Forelimb muscle (tissue), 1 donor: ENCODE results near the gene MOBP. TPM values are rescaled to one million over a fixed set of nuclear protein-coding genes. Genes with fewer than 3 reads are reported as not detected.
"Not testable (repeated sequence)": the region's sequence is repeated elsewhere in the genome, so short reads cannot be mapped to it uniquely, and the experiment has no call there.

ENCODE experiments used
- DNase-seq: peaks from one replicate; pipeline ENCODE4 v3.0.0-alpha.2; 2013; ENCODE audit warnings: low read depth
- polyA plus RNA-seq: library from polyadenylated mRNA; unstranded; fragments of 120-200 nt; gene quantifications from one replicate; pipeline ENCODE4 v1.2.1, GENCODE V29; 2013; ENCODE audit not compliant: insufficient read length

The MOBP gene
- polyA plus RNA-seq: 0.09 TPM

- DNase-seq: no peak
These were observed at the start of gene MOBP for GRCh38 chr3:39467394-39468107. TSS of gene MOBP (plus strand) at chr3:39467680. CDS start at chr3:39502070, 34,390 bp downstream.

GRCh38 chr3:39418556-39419225, 48.8 kb upstream of the MOBP start:
- not testable (repeated sequence) for DNase-seq

DNA sequence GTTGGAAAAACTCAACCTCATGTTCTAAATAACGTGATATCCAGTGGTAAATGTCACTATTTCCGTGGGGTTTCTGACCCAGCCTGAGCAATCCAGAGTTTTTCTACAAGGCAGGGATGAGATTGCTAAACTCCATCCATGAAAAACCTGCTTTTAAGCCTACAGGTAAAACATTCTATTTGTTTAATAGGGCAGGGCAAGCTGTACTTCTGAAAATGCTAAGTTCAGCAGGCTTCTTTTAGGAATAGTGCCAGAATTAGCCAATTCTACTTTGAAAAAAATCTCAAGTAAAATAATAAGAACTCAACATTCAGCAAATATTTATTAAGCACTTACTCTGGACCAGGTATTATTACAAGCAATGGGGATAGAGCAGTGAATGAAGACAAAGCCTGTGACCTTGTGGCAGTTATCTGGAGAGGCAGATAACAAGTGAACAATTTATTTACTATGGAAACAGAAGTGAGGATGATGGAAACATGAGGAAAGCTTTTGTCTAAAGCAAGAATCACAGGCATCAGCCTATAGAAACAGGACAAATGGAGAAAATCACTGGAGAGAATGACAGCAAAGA, 47.7 kb upstream of the MOBP start:
- no peak for DNase-seq

- DNase-seq: no peak
These were observed 46.9 kb upstream of the MOBP start for GRCh38 chr3:39420543-39420942.

GRCh38 chr3:39423436-39423970, 44.0 kb upstream of the MOBP start:
- no peak for DNase-seq

GRCh38 chr3:39426312-39426711, 41.2 kb upstream of the MOBP start:
- DNase-seq: no peak

DNA sequence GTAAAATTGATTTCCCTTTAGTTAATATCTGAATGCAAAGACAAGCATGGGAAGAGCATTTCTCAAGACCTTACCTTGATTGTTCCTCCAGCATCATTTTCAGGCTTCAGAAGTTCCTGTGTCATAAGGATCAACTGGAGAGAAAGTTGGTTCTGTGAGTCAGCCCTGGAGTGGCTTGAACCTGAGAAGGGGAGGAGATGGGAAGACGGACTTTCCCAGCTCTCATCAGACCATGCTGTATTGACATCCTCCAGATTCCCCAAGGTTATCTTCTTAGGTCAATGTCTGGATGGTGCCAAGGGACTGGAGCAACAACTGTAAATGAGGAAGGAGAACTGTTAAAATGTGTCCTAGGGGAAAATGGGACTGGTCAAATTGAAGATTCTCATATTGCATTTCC, 40.0 kb upstream of the MOBP start:
- no peak for DNase-seq

DNA sequence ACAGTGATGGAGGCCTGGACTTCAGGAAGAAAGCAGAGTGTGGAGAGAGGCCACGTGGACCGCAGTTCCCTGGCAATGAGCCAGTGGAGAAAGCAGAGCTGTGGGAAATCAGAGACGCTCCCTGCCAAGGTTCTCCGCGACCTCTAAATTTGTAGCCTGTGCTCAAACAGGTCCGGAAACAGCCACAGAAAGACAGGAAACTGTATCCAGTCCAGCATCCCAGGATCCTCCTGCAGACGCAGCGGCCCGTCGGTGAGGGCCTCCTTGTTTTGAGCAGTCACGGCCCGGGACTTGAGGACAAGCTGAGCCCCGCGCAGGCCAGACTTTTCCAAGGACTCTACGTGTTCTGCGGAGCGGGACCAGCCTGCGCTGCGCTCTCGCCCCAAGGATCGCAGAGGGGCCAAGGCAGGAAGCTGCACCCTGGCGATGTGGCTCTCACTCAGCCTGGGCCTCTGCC, 38.7 kb upstream of the MOBP start:
- DNase-seq: no peak

- DNase-seq: no peak
These were observed 38.0 kb upstream of the MOBP start for GRCh38 chr3:39429466-39429865.

- DNase-seq: no peak
These were observed 35.1 kb upstream of the MOBP start for GRCh38 chr3:39432342-39432741.

GRCh38 chr3:39433642-39434041, 33.8 kb upstream of the MOBP start:
- DNase-seq: no peak

GRCh38 chr3:39434574-39434973, 32.9 kb upstream of the MOBP start:
- no peak for DNase-seq

DNA sequence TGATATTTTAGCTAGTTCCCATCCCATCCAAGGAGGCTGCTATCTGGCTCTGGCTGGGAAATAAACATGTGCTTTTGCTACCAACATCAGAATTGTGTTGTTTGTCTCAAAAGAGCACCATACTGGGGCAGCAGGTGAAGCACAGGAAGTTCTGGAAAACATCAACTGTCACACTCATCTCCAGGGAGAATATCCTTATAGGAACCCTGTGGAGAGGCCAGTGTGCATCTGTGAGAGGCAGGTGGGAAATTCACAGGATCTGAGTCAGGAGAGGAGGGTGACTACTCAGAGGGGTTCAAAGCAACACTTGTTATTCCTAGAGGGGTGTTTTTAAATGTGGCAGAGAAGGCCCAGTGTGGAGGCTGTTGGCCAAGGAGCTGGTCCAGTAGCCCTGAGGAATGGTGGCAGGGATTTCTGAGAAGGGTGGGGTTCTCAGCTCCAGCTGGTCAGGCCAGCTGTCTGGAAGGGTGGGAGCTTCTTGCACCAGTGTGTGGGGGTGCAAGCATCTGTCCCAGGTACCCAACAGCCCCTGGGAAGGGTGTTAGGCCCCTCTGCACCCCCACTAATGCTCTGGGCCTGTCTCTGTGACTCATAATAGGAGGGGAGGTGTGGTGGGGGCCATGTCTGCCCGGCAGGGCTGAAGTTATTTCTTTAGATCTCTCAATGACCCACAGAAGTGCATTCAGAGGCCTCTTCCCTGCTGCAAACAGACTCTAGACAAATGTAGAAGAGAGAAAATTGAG, 32.3 kb upstream of the MOBP start:
- no peak for DNase-seq

DNA sequence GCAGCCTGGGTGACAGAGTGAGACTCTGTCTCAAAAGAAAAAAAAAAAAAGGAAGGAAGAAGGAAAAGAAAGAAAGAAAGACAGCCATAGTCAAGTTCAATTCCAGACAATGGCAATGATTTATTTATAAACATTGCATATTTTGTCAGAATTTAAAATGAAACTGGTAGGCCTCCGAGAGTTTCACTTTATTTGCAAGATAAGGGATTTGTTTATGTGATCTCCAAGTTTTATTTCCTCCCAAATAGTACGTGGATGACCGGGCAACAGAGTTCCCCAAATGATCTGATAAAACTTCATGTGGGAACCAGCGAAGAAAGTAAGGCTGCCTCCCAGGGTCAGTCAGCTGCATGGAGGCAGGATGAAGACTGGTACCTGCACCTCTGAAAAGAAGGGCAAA, 28.6 kb upstream of the MOBP start:
- DNase-seq: no peak

DNA sequence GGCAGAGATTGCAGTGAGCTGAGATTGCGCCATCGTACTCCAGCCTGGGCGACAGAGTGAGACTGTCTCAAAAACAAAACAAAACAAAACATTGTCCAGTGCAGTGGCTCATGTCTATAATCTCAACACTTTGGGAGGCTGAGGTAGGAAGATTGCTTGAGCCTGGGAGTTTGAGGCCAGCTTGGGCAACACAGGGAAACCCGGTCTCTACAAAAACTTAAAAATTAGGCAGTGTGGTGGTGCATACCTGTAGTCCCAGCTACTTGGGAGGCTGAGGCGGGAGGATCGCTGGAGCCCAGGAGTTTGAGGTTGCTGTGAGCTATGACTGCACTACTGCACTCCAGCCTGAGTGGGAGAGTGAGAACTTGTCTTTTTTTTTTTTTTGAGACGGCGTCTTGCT, 27.2 kb upstream of the MOBP start:
- no peak for DNase-seq

GRCh38 chr3:39443530-39443929, 23.9 kb upstream of the MOBP start:
- no peak for DNase-seq

GRCh38 chr3:39445927-39446326, 21.6 kb upstream of the MOBP start:
- no peak for DNase-seq

DNA sequence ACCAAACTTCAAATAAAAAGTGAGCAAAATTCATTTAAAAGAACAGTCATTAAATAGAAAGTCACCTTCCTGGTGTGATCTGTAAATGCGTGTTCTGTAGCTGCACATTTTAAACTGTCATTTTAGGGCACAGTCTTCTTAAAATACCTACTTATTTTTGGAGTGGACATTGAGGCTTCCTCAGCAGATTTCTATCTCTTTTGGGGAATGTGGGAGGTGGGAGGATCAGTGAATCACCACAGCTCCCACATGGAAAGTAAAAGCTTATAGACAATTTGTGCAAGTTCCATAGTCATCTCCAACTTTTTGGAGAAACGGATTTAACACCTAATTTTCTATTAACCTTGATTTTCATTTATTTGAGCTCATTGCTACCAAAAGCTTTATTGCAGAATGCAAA, 21.0 kb upstream of the MOBP start:
- no peak for DNase-seq

DNA sequence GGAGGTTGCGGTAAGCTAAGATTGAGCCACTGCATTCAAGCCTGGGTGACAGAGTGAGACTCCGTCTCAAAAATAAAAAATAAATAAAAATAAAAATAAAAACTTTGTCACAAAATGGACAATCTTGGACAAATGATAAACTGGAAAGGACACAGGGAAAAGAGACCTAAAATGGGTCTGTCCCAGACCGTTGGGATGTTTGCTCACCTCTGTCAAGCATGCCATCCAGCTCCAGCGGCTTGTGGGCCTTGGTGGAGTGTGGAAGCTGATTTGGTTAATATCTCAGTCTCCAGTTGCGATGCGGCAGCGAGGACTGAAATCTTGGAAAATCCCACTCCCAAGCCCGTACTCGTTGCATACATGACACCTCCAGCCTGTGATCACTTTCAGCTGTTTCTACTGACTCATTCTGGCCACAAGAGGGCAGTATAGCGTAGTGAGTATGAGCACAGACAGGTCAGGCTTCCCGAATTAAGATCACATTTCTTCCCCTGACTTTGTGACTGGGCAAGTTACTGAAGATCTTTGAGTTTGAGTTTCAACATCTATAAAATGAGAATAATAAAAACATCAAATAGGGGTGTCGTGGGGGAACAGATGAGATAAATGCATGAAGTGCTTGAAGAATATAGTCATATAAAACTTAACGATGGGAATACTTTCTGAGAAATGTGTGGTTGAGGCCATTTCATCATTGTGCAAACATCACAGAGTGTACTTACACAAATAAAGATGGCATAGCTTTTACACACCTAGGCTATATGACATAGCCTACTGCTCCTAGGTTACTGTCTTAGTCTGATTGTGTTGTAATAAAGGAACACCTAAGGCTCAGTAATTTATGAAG, 19.6 kb upstream of the MOBP start:
- peak; percentile 65 for DNase-seq

- no peak for DNase-seq
These were observed 18.8 kb upstream of the MOBP start for GRCh38 chr3:39448506-39449233.
